Panc1 (cell line): ENCODE data around the gene GAB3. TPM values are rescaled to one million over a fixed set of nuclear protein-coding genes. Genes with fewer than 3 reads are reported as not detected.

Source experiments
- ATAC-seq: fragments of 200-7000 bp; cut with Tn5 transposase; 2 replicates; pipeline ENCODE4 v1.9.1; 2020; ENCODE audit warnings: mild to moderate bottlenecking, moderate library complexity
- BruUV-seq: library from RNA; stranded (reverse); fragments of 400-500 nt; replicated peaks from 2 replicates; lab custom pipeline; 2021; lab: Mats Ljungman, UMichigan
- CTCF ChIA-PET: fragments of 300-600 bp; sonication (Branson Sonifier 250); formaldehyde crosslinking; loops from one replicate; lab custom pipeline; 2022; ENCODE audit warnings: antibody characterized with exemption; lab: Charles Lee
- POLR2A ChIA-PET: fragments of 300-600 bp; sonication (Branson Sonifier 250); formaldehyde crosslinking; loops from one replicate; lab custom pipeline; 2022; ENCODE audit warnings: antibody characterized with exemption; lab: Charles Lee
- DNase-seq: peaks from one replicate; pipeline ENCODE4 v3.0.0-alpha.2; 2010; ENCODE audit warnings: low read depth, low spot score
- H3K27ac ChIP-seq: 2 replicates; pipeline ENCODE4 v1.5.1; 2011; ENCODE audit warnings: mild to moderate bottlenecking, low read length, inconsistent platforms
- H3K27me3 ChIP-seq: fragments of 200-500 bp; sonication (Bioruptor generic); 2 replicates; pipeline ENCODE4 v1.6.0; 2014; ENCODE audit warnings: low read length, inconsistent platforms; ENCODE audit not compliant: control insufficient read depth, insufficient read depth
- H3K36me3 ChIP-seq: fragments of 200-500 bp; sonication (Bioruptor generic); 2 replicates; pipeline ENCODE4 v1.5.1; 2014; ENCODE audit warnings: inconsistent platforms, mild to moderate bottlenecking, low read length, moderate library complexity; ENCODE audit not compliant: control insufficient read depth, insufficient read depth
- H3K4me1 ChIP-seq: 2 replicates; pipeline ENCODE4 v1.5.1; 2011; ENCODE audit warnings: inconsistent platforms, mild to moderate bottlenecking, low read length, moderate library complexity; ENCODE audit not compliant: control insufficient read depth, insufficient read depth
- H3K4me3 ChIP-seq, 2 experiments: 2 replicates each; pipeline ENCODE4 v1.5.1; 2011 to 2012; ENCODE audit warnings: low read depth in 2 of 2, low read length in 2 of 2, mild to moderate bottlenecking in 2 of 2, inconsistent platforms in 1 of 2, moderate library complexity in 1 of 2
- H3K9me3 ChIP-seq: fragments of 200-500 bp; sonication (Bioruptor generic); 2 replicates; pipeline ENCODE4 v1.5.1; 2014; ENCODE audit warnings: low read depth, mild to moderate bottlenecking, inconsistent platforms, low read length, moderate library complexity; ENCODE audit not compliant: control insufficient read depth, insufficient read depth
- CTCF ChIP-seq: fragments of 450-650 bp; IDR thresholded peaks from 2 replicates; pipeline ENCODE4 v1.5.1; 2017; ENCODE audit warnings: mild to moderate bottlenecking
- POLR2AphosphoS5 ChIP-seq: IDR thresholded peaks from 2 replicates; pipeline ENCODE4 v1.6.1; 2012; ENCODE audit warnings: mild to moderate bottlenecking, low read depth, low read length, moderate library complexity
- REST ChIP-seq, 2 experiments: IDR thresholded peaks; 2 replicates each; pipeline ENCODE4 v1.6.1; 2011 to 2012; ENCODE audit warnings: low read depth in 2 of 2, control low read depth in 1 of 2, low read length in 1 of 2, mild to moderate bottlenecking in 1 of 2, moderate library complexity in 1 of 2; ENCODE audit not compliant: insufficient read depth in 1 of 2
- SIN3A ChIP-seq: IDR thresholded peaks from 2 replicates; pipeline ENCODE4 v1.6.1; 2012; ENCODE audit warnings: low read depth, mild to moderate bottlenecking, low read length, moderate library complexity, borderline replicate concordance; ENCODE audit not compliant: insufficient read depth
- TCF7L2 ChIP-seq: IDR thresholded peaks from 2 replicates; pipeline ENCODE4 v1.6.1; 2011; ENCODE audit warnings: mild to moderate bottlenecking, low read depth, low read length, inconsistent platforms
- in situ Hi-C: cut with HindIII; loops from 2 replicates; pipeline ENCODE4 v1.10.0; 2016; ENCODE audit warnings: low sequenced_read_pairs, low pct_unique_long_range_greater_than_20kb
- intact Hi-C: fragments of 100-400 bp; cut with micrococcal nuclease; formaldehyde crosslinking; loops from one replicate; pipeline ENCODE4 v1.10.0; 2022; ENCODE audit not compliant: unreplicated experiment
- total RNA-seq: library from RNA; stranded (reverse); gene quantifications from one replicate; pipeline ENCODE4 v1.2.1, GENCODE V29; 2021; ENCODE audit not compliant: unreplicated experiment

GAB3 gene
- total RNA-seq, 1 experiment from 2014 or later: 8.2 TPM

GRCh38 chrX:154762537-154763296 lies 11.8 kb upstream of the GAB3 start, which contains the start of gene DKC1:
DKC1 (plus strand) TSS chrX:154762864; CDS start chrX:154762966, 102 bp downstream.
- Histone ChIP-seq H3K27me3 (no peaks in the 10 kb centered on the region), H3K4me3 (peak within 1 kb of the TSS; percentile 91 to 97), H3K4me1 (peaks cover 18% of the 10 kb centered on the region), H3K9me3 (no peaks in the 10 kb centered on the region), H3K36me3 (peaks cover 33% of the 10 kb centered on the region), H3K27ac (peak within 1 kb of the TSS; percentile 99)
- intact Hi-C loops (no loop called here), in situ Hi-C loops (no loop called here)
- DNase-seq (peak; percentile 79), ATAC-seq (peak; percentile 96)
- no TSS peak for BruUV-seq
- TF ChIP-seq CTCF (peak; percentile 30), POLR2AphosphoS5 (peak; percentile 86), REST (IDR thresholded peaks at IDR 0.05; ENCODE audit: insufficient read depth in 1 of 2, low read depth in 2 of 2, low read length in 1 of 2) (no peak), TCF7L2 (no peak), SIN3A (peak; percentile 94)
- POLR2A ChIA-PET: interaction anchor here (0.6 kb wide), 1 partner anchor 12 kb away, joined by 7 read pairs; the partner anchor contains the start of gene GAB3
- CTCF ChIA-PET: interaction anchor here (0.6 kb wide), 1 partner anchor 16 kb away, joined by 7 read pairs; no protein-coding TSS in a partner anchor

- Histone ChIP-seq H3K27me3 (no peaks in the 10 kb centered on the region), H3K4me1 (peaks cover 18% of the 10 kb centered on the region), H3K27ac (peak overlapping the region; percentile 99), H3K9me3 (no peaks in the 10 kb centered on the region), H3K36me3 (peaks cover 26% of the 10 kb centered on the region), H3K4me3 (peak overlapping the region; percentile 91 to 97)
- ATAC-seq (no peak), DNase-seq (no peak)
- ChIA-PET CTCF (interaction anchor here (0.6 kb wide), 1 partner anchor 16 kb away, joined by 7 read pairs; no protein-coding TSS in a partner anchor), POLR2A (interaction anchor here (0.6 kb wide), 1 partner anchor 11 kb away, joined by 7 read pairs; the partner anchor contains the start of gene GAB3)
- intact Hi-C loops (no loop called here), in situ Hi-C loops (no loop called here)
- no TSS peak for BruUV-seq
- TF ChIP-seq CTCF: no peak
- TF ChIP-seq REST (IDR thresholded peaks at IDR 0.05; ENCODE audit: insufficient read depth in 1 of 2, low read depth in 2 of 2, low read length in 1 of 2): no peak
- no peak for TF ChIP-seq POLR2AphosphoS5
- TF ChIP-seq TCF7L2: no peak
- TF ChIP-seq SIN3A: no peak
These were observed 11.2 kb upstream of the GAB3 start for GRCh38 chrX:154761977-154762536.
